Measurements from ENCODE around the gene MGP. TPM values are rescaled to one million over a fixed set of nuclear protein-coding genes. Genes with fewer than 3 reads are reported as not detected.

Gene MGP
- total and polyA plus RNA-seq, 2 experiments from 2014 or later: 0.60 TPM; not detected in 1

- H3K36me3 ChIP-seq (ENCODE audit: insufficient read depth): no peaks in the 10 kb centered on the region
- no peaks in the 10 kb centered on the region for H3K4me1 ChIP-seq (ENCODE audit: insufficient read depth)
- H3K79me2 ChIP-seq (replicated peaks; ENCODE audit: insufficient read depth): no peaks in the 10 kb centered on the region
- H3K4me3 ChIP-seq: no peak overlapping the region
- TF ChIP-seq REST (IDR thresholded peaks at IDR 0.05; ENCODE audit: unreplicated experiment) (no peak), CTCF (conservative IDR thresholded peaks at IDR 0.05; ENCODE audit: low read depth in 2 of 2) (no peak), ETS1 (IDR thresholded peaks at IDR 0.05) (no peak), ZNF462 (CRISPR knock-in tag; IDR thresholded peaks at IDR 0.05) (no peak), NANOG (IDR thresholded peaks at IDR 0.05; ENCODE audit: borderline replicate concordance) (no peak), JUNB (IDR thresholded peaks at IDR 0.05; ENCODE audit: unreplicated experiment) (no peak), ZNF114 (CRISPR knock-in tag; IDR thresholded peaks at IDR 0.05) (no peak), POLR2AphosphoS5 (IDR thresholded peaks at IDR 0.05; ENCODE audit: low read depth) (no peak), EZH2phosphoT487 (IDR thresholded peaks at IDR 0.05; ENCODE audit: unreplicated experiment) (no peak), CREB1 (CRISPR knock-in tag; IDR thresholded peaks at IDR 0.05; ENCODE audit: low read depth) (no peak), EZH2 (IDR thresholded peaks at IDR 0.05; ENCODE audit: low read depth, unreplicated experiment) (no peak), STAT1 (IDR thresholded peaks at IDR 0.05; ENCODE audit: unreplicated experiment) (no peak), ZNF331 (CRISPR knock-in tag; IDR thresholded peaks at IDR 0.05; ENCODE audit: low read depth) (no peak)
- Mint-ChIP-seq H3K27ac (no peak overlapping the region), H3K4me1 (peaks cover 4% of the 10 kb centered on the region; the same call in 2 of the 3 replicates), H3K9me3 (no peaks in the 10 kb centered on the region), H3K27me3 (ENCODE audit: insufficient read depth, low read depth, poor library complexity) (no peaks in the 10 kb centered on the region), H3K36me3 (ENCODE audit: low read depth) (no peaks in the 10 kb centered on the region), H3K4me3 (no peak overlapping the region)
- H3K27me3 ChIP-seq (ENCODE audit: insufficient read depth): no peaks in the 10 kb centered on the region
- ATAC-seq (no peak), DNase-seq (ENCODE audit: low spot score) (no peak)
- no peak overlapping the region for H3K27ac ChIP-seq (ENCODE audit: low read depth)
- H3F3A ChIP-seq (replicated peaks; ENCODE audit: low read depth): no peaks in the 10 kb centered on the region
- no peaks in the 10 kb centered on the region for H4K20me1 ChIP-seq (replicated peaks; ENCODE audit: insufficient read depth)
- peak overlapping the region; percentile 61; the same call in 1 of the 2 replicates for H2AFZ ChIP-seq
- no peaks in the 10 kb centered on the region; the same call in 1 of the 2 replicates for H3K9me2 ChIP-seq (ENCODE audit: insufficient read depth)
- no peak overlapping the region for H3K4me2 ChIP-seq
Measured at GRCh38 chr12:14884458-14884878, 1.2 kb downstream of the MGP start.

Data from GM23338 (cell line).